DND-41 (cell line): ENCODE data around the gene PTPRU.

ENCODE experiments used
- ATAC-seq: fragments of 200-7000 bp; cut with Tn5 transposase; 3 replicates; pipeline ENCODE4 v1.9.1; 2021; ENCODE audit warnings: low read depth; ENCODE audit not compliant: insufficient read depth
- DNase-seq: peaks from one replicate; pipeline ENCODE4 v3.0.0-alpha.2; 2020
- H2AFZ ChIP-seq: 2 replicates; pipeline ENCODE4 v1.6.0; 2012; ENCODE audit warnings: low read depth, low read length
- H3K27ac ChIP-seq: 2 replicates; pipeline ENCODE4 v1.5.1; 2012; ENCODE audit warnings: low read length, inconsistent platforms
- H3K27me3 ChIP-seq: fragments of 200-600 bp; sonication (generic); 2 replicates; pipeline ENCODE4 v1.6.0; 2012; ENCODE audit warnings: low read length, mild to moderate bottlenecking, inconsistent platforms; ENCODE audit not compliant: insufficient read depth, poor library complexity
- H3K36me3 ChIP-seq: 2 replicates; pipeline ENCODE4 v1.5.1; 2012; ENCODE audit warnings: low read length, inconsistent platforms; ENCODE audit not compliant: insufficient read depth
- H3K4me1 ChIP-seq: 2 replicates; pipeline ENCODE4 v1.5.1; 2012; ENCODE audit warnings: mild to moderate bottlenecking, low read length; ENCODE audit not compliant: insufficient read depth
- H3K4me2 ChIP-seq: 2 replicates; pipeline ENCODE4 v1.6.0; 2012; ENCODE audit warnings: mild to moderate bottlenecking, moderate library complexity, low read length, inconsistent platforms; ENCODE audit not compliant: insufficient read depth
- H3K4me3 ChIP-seq, 2 experiments: fragments of 200-600 bp in 1 of 2; shearing (Covaris generic) in 1 of 2; 2 replicates each; pipeline ENCODE4 v1.5.1; 2012 to 2016; ENCODE audit warnings: inconsistent platforms in 2 of 2, low read length in 2 of 2, mild to moderate bottlenecking in 2 of 2, low read depth in 1 of 2, moderate library complexity in 1 of 2
- H3K79me2 ChIP-seq: 2 replicates; pipeline ENCODE4 v1.6.0; 2012; ENCODE audit warnings: low read length, inconsistent platforms; ENCODE audit not compliant: insufficient read depth
- H3K9ac ChIP-seq: 2 replicates; pipeline ENCODE4 v1.6.0; 2012; ENCODE audit warnings: low read depth, mild to moderate bottlenecking, inconsistent platforms, low read length, moderate library complexity
- H3K9me3 ChIP-seq: 2 replicates; pipeline ENCODE4 v1.5.1; 2012; ENCODE audit warnings: low read length, moderate library complexity, mild to moderate bottlenecking, inconsistent platforms; ENCODE audit not compliant: insufficient read depth, severe bottlenecking
- H4K20me1 ChIP-seq: 2 replicates; pipeline ENCODE4 v1.6.0; 2012; ENCODE audit warnings: low read length; ENCODE audit not compliant: insufficient read depth
- CTCF ChIP-seq: IDR thresholded peaks from 2 replicates; pipeline ENCODE4 v1.5.1; 2012; ENCODE audit warnings: borderline replicate concordance, low read length, moderate library complexity, mild to moderate bottlenecking; ENCODE audit not compliant: poor library complexity, severe bottlenecking; ENCODE audit errors: extremely low read depth
- EZH2 ChIP-seq: IDR thresholded peaks from 3 replicates; pipeline ENCODE4 v1.6.1; 2012; ENCODE audit warnings: borderline replicate concordance, low read depth, mild to moderate bottlenecking, moderate library complexity, low read length, inconsistent platforms; ENCODE audit not compliant: severe bottlenecking

PTPRU gene

GRCh38 chr1:29306471-29307140, 70.3 kb downstream of the PTPRU start:
- Histone ChIP-seq H3K79me2 (no peaks in the 10 kb centered on the region), H3K27me3 (peaks cover 4% of the 10 kb centered on the region), H3K4me1 (no peaks in the 10 kb centered on the region), H3K4me2 (no peak overlapping the region), H3K27ac (no peak overlapping the region), H2AFZ (no peak overlapping the region), H3K9me3 (no peaks in the 10 kb centered on the region), H3K9ac (no peak overlapping the region), H3K36me3 (no peaks in the 10 kb centered on the region), H3K4me3 (no peak overlapping the region), H4K20me1 (no peaks in the 10 kb centered on the region)
- no peak for DNase-seq
- ATAC-seq: no peak
- no peak for TF ChIP-seq EZH2
- no peak for TF ChIP-seq CTCF

DNA sequence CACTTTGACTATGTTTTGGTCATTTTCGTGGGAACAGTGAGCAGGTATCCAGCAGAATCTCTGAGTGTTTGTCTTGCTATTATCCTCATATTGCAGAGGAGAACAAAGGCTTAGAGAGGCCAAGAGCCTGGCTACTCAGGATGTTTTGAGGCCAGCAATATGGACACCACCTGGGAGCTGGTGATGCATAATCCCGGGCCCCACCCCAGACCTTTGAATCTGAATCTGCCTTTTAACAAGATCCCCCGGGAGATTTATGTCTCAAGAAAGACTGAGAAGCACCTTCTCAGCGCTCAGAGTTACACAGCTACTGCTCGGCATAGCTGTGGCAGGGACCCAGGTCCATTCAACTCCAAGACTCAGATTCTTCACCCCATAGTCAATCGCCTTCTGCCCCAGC, 72.8 kb downstream of the PTPRU start:
- no peak for ATAC-seq
- DNase-seq: no peak
- H3K4me1 ChIP-seq: no peaks in the 10 kb centered on the region
- TF ChIP-seq EZH2: no peak
- TF ChIP-seq CTCF: no peak
- H3K9me3 ChIP-seq: no peaks in the 10 kb centered on the region
- H3K27me3 ChIP-seq: peaks cover 4% of the 10 kb centered on the region
- H3K36me3 ChIP-seq: no peaks in the 10 kb centered on the region
- H3K9ac ChIP-seq: no peak overlapping the region
- H3K4me2 ChIP-seq: no peak overlapping the region
- H2AFZ ChIP-seq: no peak overlapping the region
- H3K79me2 ChIP-seq: no peaks in the 10 kb centered on the region
- H3K27ac ChIP-seq: no peak overlapping the region
- H4K20me1 ChIP-seq: no peaks in the 10 kb centered on the region
- no peak overlapping the region for H3K4me3 ChIP-seq

GRCh38 chr1:29309621-29310020, 73.3 kb downstream of the PTPRU start:
- ATAC-seq (no peak), DNase-seq (no peak)
- Histone ChIP-seq H3K4me3 (no peak overlapping the region), H3K9me3 (no peaks in the 10 kb centered on the region), H3K4me2 (no peak overlapping the region), H3K79me2 (no peaks in the 10 kb centered on the region), H2AFZ (no peak overlapping the region), H4K20me1 (no peaks in the 10 kb centered on the region), H3K9ac (no peak overlapping the region), H3K27ac (no peak overlapping the region), H3K4me1 (no peaks in the 10 kb centered on the region), H3K36me3 (no peaks in the 10 kb centered on the region), H3K27me3 (peaks cover 4% of the 10 kb centered on the region)
- TF ChIP-seq EZH2 (no peak), CTCF (no peak)
